HCT116 (cell line): ENCODE data around the gene KYAT1. TPM values are rescaled to one million over a fixed set of nuclear protein-coding genes. Genes with fewer than 3 reads are reported as not detected.

ENCODE experiments used
- ATAC-seq: fragments of 200-7000 bp; cut with Tn5 transposase; 2 replicates; pipeline ENCODE4 v1.9.1; 2020; ENCODE audit warnings: mild to moderate bottlenecking, moderate library complexity
- BruUV-seq: library from RNA; stranded (reverse); fragments of 400-500 nt; replicated peaks from 2 replicates; lab custom pipeline; 2021; lab: Mats Ljungman, UMichigan
- CTCF ChIA-PET: fragments of 300-600 bp; sonication (Branson Sonifier 250); formaldehyde crosslinking; loops from one replicate; lab custom pipeline; 2021; ENCODE audit warnings: antibody characterized with exemption; lab: Charles Lee
- POLR2A ChIA-PET: fragments of 300-600, 350-600 bp; sonication (Branson Sonifier 250); formaldehyde crosslinking; loops from one replicate; lab custom pipeline; 2021; ENCODE audit warnings: antibody characterized with exemption; lab: Charles Lee
- RAD21 ChIA-PET, 2 experiments: fragments of 300-600 bp; sonication (Branson Sonifier 250); formaldehyde crosslinking; loops; one replicate each; lab custom pipeline; 2023; ENCODE audit warnings: low total read pairs in 2 of 2; ENCODE audit not compliant: uncharacterized antibody in 2 of 2, unreplicated experiment in 2 of 2, low non-redundant PET in 1 of 2; lab: Charles Lee
- DNase-seq: peaks from one replicate; pipeline ENCODE4 v3.0.0-alpha.2; 2010; ENCODE audit warnings: low read depth, low spot score
- H2AFZ ChIP-seq: fragments of 200-600 bp; shearing (Covaris generic), sonication (generic); 2 replicates; pipeline ENCODE4 v1.6.1; 2017; ENCODE audit warnings: low read depth, mixed run types, mixed read lengths, antibody characterized with exemption, low read length; ENCODE audit not compliant: poor library complexity, severe bottlenecking
- H3K27ac ChIP-seq: 2 replicates; pipeline ENCODE4 v1.5.1; 2012; ENCODE audit warnings: low read depth, low read length
- H3K27me3 ChIP-seq: fragments of 200-600 bp; sonication (generic); 2 replicates; pipeline ENCODE4 v1.6.1; 2016; ENCODE audit warnings: mixed run types, low read length, mixed read lengths; ENCODE audit not compliant: insufficient read depth
- H3K36me3 ChIP-seq, 2 experiments: fragments of 200-500 bp in 1 of 2; fragments of 200-600 bp in 1 of 2; sonication (Bioruptor generic) in 1 of 2; sonication (generic) in 1 of 2; 2 replicates each; pipeline versions ENCODE4 v1.5.1 to v1.6.1; 2014 to 2016; ENCODE audit warnings: low read length in 2 of 2, inconsistent platforms in 1 of 2, mixed read lengths in 1 of 2, mixed run types in 1 of 2; ENCODE audit not compliant: insufficient read depth in 2 of 2, control insufficient read depth in 1 of 2
- H3K4me1 ChIP-seq, 2 experiments: fragments of 200-600 bp in 1 of 2; sonication (generic) in 1 of 2; 2 replicates each; pipeline versions ENCODE4 v1.5.1 to v1.6.1; 2012 to 2017; ENCODE audit warnings: low read length in 2 of 2, inconsistent platforms in 1 of 2, mild to moderate bottlenecking in 1 of 2, mixed read lengths in 1 of 2, mixed run types in 1 of 2, moderate library complexity in 1 of 2; ENCODE audit not compliant: insufficient read depth in 2 of 2, control insufficient read depth in 1 of 2
- H3K4me2 ChIP-seq: fragments of 200-600 bp; sonication (generic); 2 replicates; pipeline ENCODE4 v1.6.1; 2017; ENCODE audit warnings: mixed run types, low read length, mixed read lengths
- H3K4me3 ChIP-seq, 2 experiments: fragments of 200-600 bp in 1 of 2; sonication (generic) in 1 of 2; replicated peaks in 1 of 2; 2 replicates each; pipeline ENCODE4 v1.5.1; 2011 to 2016; ENCODE audit warnings: low read length in 2 of 2, control low read depth in 1 of 2, low read depth in 1 of 2, mild to moderate bottlenecking in 1 of 2, mixed read lengths in 1 of 2, mixed run types in 1 of 2
- H3K79me2 ChIP-seq: fragments of 200-600 bp; sonication (generic); 2 replicates; pipeline ENCODE4 v1.6.1; 2017; ENCODE audit warnings: mild to moderate bottlenecking, mixed run types, low read length, moderate library complexity, mixed read lengths; ENCODE audit not compliant: insufficient read depth
- H3K9ac ChIP-seq: fragments of 200-600 bp; sonication (generic); 2 replicates; pipeline ENCODE4 v1.6.1; 2016; ENCODE audit warnings: low read length, mixed read lengths
- H3K9me2 ChIP-seq: fragments of 200-600 bp; sonication (generic), shearing (Covaris generic); 2 replicates; pipeline ENCODE4 v1.6.1; 2017; ENCODE audit warnings: mixed run types, mild to moderate bottlenecking, moderate library complexity; ENCODE audit not compliant: insufficient read depth
- H3K9me3 ChIP-seq, 2 experiments: fragments of 200-500 bp in 1 of 2; fragments of 200-600 bp in 1 of 2; sonication (Bioruptor generic) in 1 of 2; sonication (generic) in 1 of 2; 2 replicates each; pipeline ENCODE4 v1.6.1; 2014 to 2017; ENCODE audit warnings: low read length in 2 of 2, mixed read lengths in 2 of 2, inconsistent platforms in 1 of 2, low read depth in 1 of 2, mild to moderate bottlenecking in 1 of 2, mixed run types in 1 of 2, moderate library complexity in 1 of 2; ENCODE audit not compliant: control insufficient read depth in 1 of 2, insufficient read depth in 1 of 2
- H4K20me1 ChIP-seq: fragments of 200-600 bp; sonication (generic), shearing (Covaris generic); 2 replicates; pipeline ENCODE4 v1.6.1; 2017; ENCODE audit warnings: mixed run types, mild to moderate bottlenecking, moderate library complexity; ENCODE audit not compliant: insufficient read depth
- ATF3 ChIP-seq: IDR thresholded peaks from 2 replicates; pipeline ENCODE4 v1.6.1; 2012
- CBX3 ChIP-seq: IDR thresholded peaks from 2 replicates; pipeline ENCODE4 v1.6.1; 2012; ENCODE audit warnings: low read depth
- CEBPB ChIP-seq: IDR thresholded peaks from 2 replicates; pipeline ENCODE4 v1.6.1; 2012; ENCODE audit warnings: low read depth
- CTCF ChIP-seq, 3 experiments: fragments of 200-600 bp in 1 of 3; sonication (generic) in 1 of 3; IDR thresholded peaks in 2 of 3; conservative IDR thresholded peaks in 1 of 3; 2 replicates each; pipeline ENCODE4 v1.5.1; 2012 to 2017; ENCODE audit warnings: low read depth in 2 of 3, low read length in 2 of 3, antibody characterized with exemption in 1 of 3, borderline replicate concordance in 1 of 3, control low read depth in 1 of 3, mild to moderate bottlenecking in 1 of 3, mixed read lengths in 1 of 3, mixed run types in 1 of 3, moderate library complexity in 1 of 3; ENCODE audit not compliant: insufficient read depth in 1 of 3
- EZH2 ChIP-seq: fragments of 200-600 bp; sonication (generic); IDR thresholded peaks from 2 replicates; pipeline ENCODE4 v1.6.1; 2017; ENCODE audit warnings: antibody characterized with exemption, mixed run types
- EZH2phosphoT487 ChIP-seq: fragments of 200-600 bp; IDR thresholded peaks from 2 replicates; pipeline ENCODE4 v1.6.1; 2018; ENCODE audit warnings: antibody characterized with exemption, borderline replicate concordance
- FOSL1 ChIP-seq: IDR thresholded peaks from 2 replicates; pipeline ENCODE4 v1.6.1; 2012; ENCODE audit warnings: low read depth
- JUND ChIP-seq: IDR thresholded peaks from 2 replicates; pipeline ENCODE4 v1.6.1; 2012
- RAD21 ChIP-seq: IDR thresholded peaks from 2 replicates; pipeline ENCODE4 v1.6.1; 2012; ENCODE audit warnings: low read depth, mild to moderate bottlenecking
- REST ChIP-seq: IDR thresholded peaks from 2 replicates; pipeline ENCODE4 v1.6.1; 2012; ENCODE audit warnings: low read depth
- SP1 ChIP-seq: IDR thresholded peaks from 2 replicates; pipeline ENCODE4 v1.6.1; 2012; ENCODE audit warnings: low read depth
- SRF ChIP-seq: IDR thresholded peaks from 2 replicates; pipeline ENCODE4 v1.6.1; 2012; ENCODE audit warnings: low read depth
- TCF7L2 ChIP-seq: IDR thresholded peaks from 2 replicates; pipeline ENCODE4 v1.7.0; 2011; ENCODE audit warnings: borderline replicate concordance, inconsistent platforms; ENCODE audit not compliant: insufficient read depth, insufficient read length; ENCODE audit errors: extremely low read depth
- YY1 ChIP-seq: IDR thresholded peaks from 2 replicates; pipeline ENCODE4 v1.6.1; 2011; ENCODE audit warnings: low read length, low read depth, moderate library complexity, mild to moderate bottlenecking; ENCODE audit not compliant: insufficient replicate concordance; ENCODE audit errors: extremely low read depth
- ZFX ChIP-seq: fragments of 450-650 bp; IDR thresholded peaks from 2 replicates; pipeline ENCODE4 v1.6.1; 2017
- ZNF274 ChIP-seq: fragments of 200-500 bp; sonication (Bioruptor generic); IDR thresholded peaks from 2 replicates; pipeline ENCODE4 v1.6.1; 2014; ENCODE audit warnings: mild to moderate bottlenecking, low read depth, low read length, inconsistent platforms
- intact Hi-C: fragments of 100-400 bp; cut with micrococcal nuclease; formaldehyde crosslinking; loops from 2 replicates; pipeline ENCODE4 v1.10.0; 2022
- total RNA-seq: library from RNA; stranded (reverse); gene quantifications from one replicate; pipeline ENCODE4 v1.2.1, GENCODE V29; 2021; ENCODE audit not compliant: unreplicated experiment

The KYAT1 gene
- total RNA-seq, 1 experiment from 2014 or later: 10.1 TPM

GRCh38 chr9:128792978-128793686, 88.6 kb downstream of the KYAT1 start:
- no peaks in the 10 kb centered on the region for H3K9me2 ChIP-seq
- no peak overlapping the region for H3K9ac ChIP-seq
- no peak overlapping the region for H3K4me2 ChIP-seq
- no TSS peak for BruUV-seq
- TF ChIP-seq CEBPB (no peak), SRF (no peak), ATF3 (no peak), CTCF (IDR thresholded peaks at IDR 0.05 in 2 of 3, conservative IDR thresholded peaks at IDR 0.05 in 1 of 3; ENCODE audit: borderline replicate concordance in 1 of 3, insufficient read depth in 1 of 3, low read depth in 2 of 3, low read length in 2 of 3) (no peak), EZH2phosphoT487 (no peak), SP1 (no peak), ZNF274 (no peak), TCF7L2 (no peak), JUND (no peak), REST (no peak), CBX3 (no peak), FOSL1 (no peak), YY1 (no peak), EZH2 (no peak), ZFX (no peak), RAD21 (no peak)
- TF ChIP-seq, all 23 proteins: peak for 0
- no peaks in the 10 kb centered on the region for H3K9me3 ChIP-seq
- CTCF ChIA-PET: no interaction called here
- H3K36me3 ChIP-seq: peaks cover 13 to 19% of the 10 kb centered on the region in 2 experiments; a peak in 3 of 4 replicates
- H3K27ac ChIP-seq: no peak overlapping the region
- H3K27me3 ChIP-seq: no peaks in the 10 kb centered on the region
- H4K20me1 ChIP-seq: no peaks in the 10 kb centered on the region
- ATAC-seq (no peak), DNase-seq (no peak)
- peaks cover 4% of the 10 kb centered on the region; the same call in 1 of the 2 replicates for H3K79me2 ChIP-seq
- POLR2A ChIA-PET: no interaction called here
- H3K4me3 ChIP-seq: no peak overlapping the region
- intact Hi-C loops: no loop called here
- peaks cover 3 to 6% of the 10 kb centered on the region in 2 experiments; a peak in 2 of 4 replicates for H3K4me1 ChIP-seq
- RAD21 ChIA-PET: no interaction called here
- no peak overlapping the region for H2AFZ ChIP-seq
